Measurements from ENCODE around the gene KLHL36. TPM values are rescaled to one million over a fixed set of nuclear protein-coding genes. Genes with fewer than 3 reads are reported as not detected.
A peak's percentile ranks its signal among the peaks of the same experiment; 100 is the strongest.
"Not testable (repeated sequence)": the region's sequence is repeated elsewhere in the genome, so short reads cannot be mapped to it uniquely, and the experiment has no call there.

KLHL36 gene
- total and polyA plus RNA-seq, 9 of the 15 experiments (the other 6 are each of a cell fraction or from before 2014, with no cell fraction given) = 2.1 to 51.2 (median 18.5) TPM

DNA sequence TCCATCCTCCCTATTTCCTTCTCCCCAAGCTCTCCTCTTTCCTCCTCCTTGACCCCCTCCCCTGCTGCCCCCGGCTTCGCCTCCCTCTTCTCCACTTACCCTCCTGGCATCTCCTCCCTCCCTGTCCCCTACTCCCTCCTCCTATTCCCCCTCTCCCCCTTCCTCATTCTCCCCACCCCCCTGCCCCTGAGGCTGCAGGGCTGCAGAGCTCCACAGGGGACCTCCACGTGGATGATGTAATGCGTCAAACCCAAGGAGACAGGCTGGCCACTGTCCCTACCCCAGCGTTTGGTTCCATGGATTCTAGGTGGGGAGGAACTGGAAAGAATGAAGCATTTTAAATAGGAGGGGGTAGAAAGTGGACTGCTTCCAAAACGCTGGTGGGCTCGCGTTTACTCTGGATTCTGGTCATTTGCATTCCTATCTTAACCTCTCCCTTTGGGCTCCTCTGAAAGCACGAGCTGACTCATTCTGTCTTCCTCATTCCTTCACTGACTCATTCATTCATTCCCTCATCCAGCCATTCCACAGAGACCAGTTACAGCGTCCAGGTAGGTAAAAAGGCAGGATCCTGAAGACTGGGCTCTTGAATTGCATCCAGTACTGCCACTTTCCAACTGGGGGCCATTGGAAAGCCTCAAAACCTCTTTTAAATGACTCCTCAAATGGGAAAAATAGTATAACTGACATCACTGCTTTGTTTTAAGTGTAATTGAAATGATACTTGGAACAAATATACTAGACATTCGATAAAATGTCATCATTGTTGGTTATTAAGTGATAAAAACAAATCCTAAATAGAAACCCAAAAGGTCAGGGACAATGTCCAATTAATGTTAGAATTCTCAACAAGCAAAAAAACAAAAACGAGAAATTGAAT, 29.5 kb upstream of the KLHL36 start (continued):
- TF ChIP-seq, protein P1, sequence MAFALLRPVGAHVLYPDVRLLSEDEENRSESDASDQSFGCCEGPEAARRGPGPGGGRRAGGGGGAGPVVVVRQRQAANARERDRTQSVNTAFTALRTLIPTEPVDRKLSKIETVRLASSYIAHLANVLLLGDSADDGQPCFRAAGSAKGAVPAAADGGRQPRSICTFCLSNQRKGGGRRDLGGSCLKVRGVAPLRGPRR (CRISPR knock-in tag; IDR thresholded peaks at IDR 0.05) = no peak
- TF ChIP-seq HMG20B (CRISPR knock-in tag; IDR thresholded peaks at IDR 0.05) (no peak), BCOR (IDR thresholded peaks at IDR 0.05) (no peak; the same call in 1 of the 2 replicates), HDAC1 (IDR thresholded peaks at IDR 0.05) (peak in 1 of 2 experiments; percentile 85; a peak in 2 of 4 replicates)

DNA sequence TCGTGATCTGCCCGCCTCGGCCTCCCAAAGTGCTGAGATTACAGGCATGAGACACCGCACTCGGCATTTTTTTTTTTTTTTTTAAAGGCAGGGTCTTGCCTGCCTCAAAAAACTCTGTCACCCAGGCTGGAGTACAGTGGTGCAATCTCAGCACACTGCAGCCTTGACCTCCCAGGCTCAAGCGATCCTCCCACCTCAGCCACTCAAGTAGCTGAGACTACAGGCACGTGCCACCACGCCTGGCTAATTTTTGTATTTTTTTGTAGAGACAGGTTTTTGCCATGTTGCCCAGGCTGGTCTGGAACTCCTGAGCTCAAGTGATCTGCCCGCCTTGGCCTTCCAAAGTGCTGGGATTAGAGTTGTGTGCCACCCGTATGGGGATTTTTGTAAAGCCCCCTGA, 27.4 kb upstream of the KLHL36 start:
- not testable (repeated sequence) for DNase-seq (ENCODE audit: extremely low read depth in 1 of 4, low spot score in 3 of 4); BruUV-seq (replicated peaks); H3K9ac ChIP-seq (ENCODE audit: insufficient read depth in 1 of 2, low read depth in 2 of 2, low read length in 2 of 2); H3K4me2 ChIP-seq (ENCODE audit: insufficient read depth, low read length); H2AFZ ChIP-seq (ENCODE audit: low read depth, low read length); H3K9me3 ChIP-seq (replicated peaks; ENCODE audit: control insufficient read depth, insufficient read depth, low read depth, low read length); H3K27me3 ChIP-seq (ENCODE audit: control insufficient read depth in 2 of 2, insufficient read depth in 2 of 2, low read length in 2 of 2); H4K20me1 ChIP-seq (replicated peaks; ENCODE audit: control insufficient read depth, insufficient read depth, low read length); H3K4me3 ChIP-seq; H3K9me1 ChIP-seq (ENCODE audit: control insufficient read depth, insufficient read depth, low read length); H3K27ac ChIP-seq (ENCODE audit: extremely low read depth, low read depth, low read length); H3K36me3 ChIP-seq (ENCODE audit: control insufficient read depth, insufficient read depth, low read length); FAIRE-seq; ATAC-seq
- POLR2A ChIA-PET = interaction anchor here (1.2 kb wide), 1 partner anchor 13 kb away, joined by 6 read pairs; no protein-coding TSS in a partner anchor
- WGBS (ENCODE audit: insufficient coverage, low coverage, missing lambda C conversion rate) = 25% methylated on average over 10 of the region's 10 CpGs
- in situ Hi-C loops (cut with MboI) (loop anchor here (5.0 kb wide), 3 partner anchors 106 to 351 kb away; no protein-coding TSS in a partner anchor), intact Hi-C loops (cut with micrococcal nuclease) (loop anchor here (5.0 to 10.0 kb wide), 2 partner anchors 351 to 464 kb away; no protein-coding TSS in a partner anchor)
- peak; percentile 56 for TF ChIP-seq BHLHE40 (IDR thresholded peaks at IDR 0.05; ENCODE audit: low read length)
- TF ChIP-seq KDM1A (IDR thresholded peaks at IDR 0.05) = peak; percentile 35 to 55; a peak in 2 of 4 replicates
- Histone ChIP-seq H3K4me1 (replicated peaks in 1 of 2; ENCODE audit: control insufficient read depth in 2 of 2, insufficient read depth in 2 of 2, low read length in 2 of 2) (peaks cover 18 to 24% of the 10 kb centered on the region in 2 experiments; a peak in 4 of 5 replicates), H3K79me2 (ENCODE audit: control insufficient read depth, insufficient read depth, low read length) (peaks cover 16% of the 10 kb centered on the region)
- CTCF ChIA-PET (ENCODE audit: low intra/inter-chr PET ratio) = interaction anchor here (1.1 to 6.3 kb wide), 3 partner anchors 105 to 349 kb away, joined by 4 to 120 read pairs (median 24); no protein-coding TSS in a partner anchor
